ENCODE measurements around the gene WIPF1.
A peak's percentile ranks its signal among the peaks of the same experiment; 100 is the strongest.

The WIPF1 gene

DNA sequence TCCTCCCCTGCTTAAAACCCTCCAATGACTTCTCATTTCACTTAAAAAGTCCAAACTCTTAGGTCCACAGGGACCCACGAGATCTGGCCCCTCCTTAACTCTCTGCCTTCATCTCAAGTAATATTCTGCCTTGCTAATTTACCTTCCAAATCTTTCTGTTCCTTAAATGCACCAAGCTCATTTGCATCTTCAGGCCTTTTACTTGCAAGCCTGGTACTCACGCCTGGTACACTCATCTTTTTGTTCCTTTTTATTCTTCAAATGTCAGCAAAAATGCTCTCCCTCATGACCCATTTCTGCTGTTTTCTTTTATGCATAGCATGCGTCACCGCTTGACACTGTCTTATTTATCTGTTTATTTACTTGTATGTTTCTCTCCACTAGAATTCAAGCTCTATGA, 2.7 kb upstream of the WIPF1 start:
- Histone ChIP-seq H3K4me3 (ENCODE audit: insufficient read depth, low read depth, low read length, poor library complexity, severe bottlenecking) (no peak overlapping the region), H3K27ac (ENCODE audit: insufficient read depth, low read length, poor library complexity, severe bottlenecking) (peak overlapping the region; percentile 94), H3K36me3 (ENCODE audit: control insufficient read depth, insufficient read depth, low read length) (no peaks in the 10 kb centered on the region), H3K9me3 (ENCODE audit: control insufficient read depth, low read length) (no peaks in the 10 kb centered on the region), H3K27me3 (replicated peaks; ENCODE audit: control insufficient read depth, insufficient read depth, low read length, poor library complexity, severe bottlenecking) (no peaks in the 10 kb centered on the region), H3K4me1 (ENCODE audit: control insufficient read depth, insufficient read depth, low read length, poor library complexity, severe bottlenecking) (peaks cover 49% of the 10 kb centered on the region)
- DNase-seq = no peak

GRCh38 chr2:174599310-174599921, 1.8 kb upstream of the WIPF1 start:
- peak overlapping the region; percentile 94 for H3K27ac ChIP-seq (ENCODE audit: insufficient read depth, low read length, poor library complexity, severe bottlenecking)
- no peaks in the 10 kb centered on the region for H3K9me3 ChIP-seq (ENCODE audit: control insufficient read depth, low read length)
- DNase-seq = no peak
- H3K4me3 ChIP-seq (ENCODE audit: insufficient read depth, low read depth, low read length, poor library complexity, severe bottlenecking) = peak overlapping the region; percentile 6
- peaks cover 49% of the 10 kb centered on the region for H3K4me1 ChIP-seq (ENCODE audit: control insufficient read depth, insufficient read depth, low read length, poor library complexity, severe bottlenecking)
- H3K27me3 ChIP-seq (replicated peaks; ENCODE audit: control insufficient read depth, insufficient read depth, low read length, poor library complexity, severe bottlenecking) = no peaks in the 10 kb centered on the region
- no peaks in the 10 kb centered on the region for H3K36me3 ChIP-seq (ENCODE audit: control insufficient read depth, insufficient read depth, low read length)

GRCh38 chr2:174597009-174597344, 627 bp downstream of the WIPF1 start:
- Histone ChIP-seq H3K27ac (ENCODE audit: insufficient read depth, low read length, poor library complexity, severe bottlenecking) (peak overlapping the region; percentile 94), H3K9me3 (ENCODE audit: control insufficient read depth, low read length) (no peaks in the 10 kb centered on the region), H3K36me3 (ENCODE audit: control insufficient read depth, insufficient read depth, low read length) (peaks cover 2% of the 10 kb centered on the region), H3K4me3 (ENCODE audit: insufficient read depth, low read depth, low read length, poor library complexity, severe bottlenecking) (peak overlapping the region; percentile 78), H3K27me3 (replicated peaks; ENCODE audit: control insufficient read depth, insufficient read depth, low read length, poor library complexity, severe bottlenecking) (no peaks in the 10 kb centered on the region), H3K4me1 (ENCODE audit: control insufficient read depth, insufficient read depth, low read length, poor library complexity, severe bottlenecking) (peaks cover 43% of the 10 kb centered on the region)
- DNase-seq = no peak

DNA sequence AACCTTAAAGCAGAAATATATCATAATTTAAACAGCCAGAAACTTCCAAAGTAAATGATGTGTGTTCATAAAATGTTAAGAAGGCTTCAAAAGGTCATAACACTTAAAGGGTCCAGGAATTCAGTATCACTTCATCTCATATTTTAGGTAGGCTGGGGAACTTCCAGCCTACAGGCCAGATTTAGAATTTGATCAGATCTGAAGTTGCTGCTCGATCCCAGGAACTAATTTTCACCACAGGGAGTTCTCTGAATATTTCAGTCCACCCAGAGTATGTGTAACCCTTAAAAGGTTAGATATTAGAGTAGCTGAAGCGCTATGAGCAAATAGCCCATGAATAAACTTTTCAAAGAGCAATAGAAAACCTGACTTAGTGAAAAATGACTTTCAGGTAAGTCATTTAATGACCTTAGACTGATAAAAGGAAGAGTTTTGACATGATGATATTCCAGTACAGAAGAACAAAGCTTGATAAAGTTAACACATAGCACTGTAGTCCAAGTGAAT, 1.7 kb downstream of the WIPF1 start:
- Histone ChIP-seq H3K9me3 (ENCODE audit: control insufficient read depth, low read length) (no peaks in the 10 kb centered on the region), H3K36me3 (ENCODE audit: control insufficient read depth, insufficient read depth, low read length) (peaks cover 7% of the 10 kb centered on the region), H3K27me3 (replicated peaks; ENCODE audit: control insufficient read depth, insufficient read depth, low read length, poor library complexity, severe bottlenecking) (no peaks in the 10 kb centered on the region), H3K27ac (ENCODE audit: insufficient read depth, low read length, poor library complexity, severe bottlenecking) (peak overlapping the region; percentile 94), H3K4me3 (ENCODE audit: insufficient read depth, low read depth, low read length, poor library complexity, severe bottlenecking) (peak overlapping the region; percentile 78), H3K4me1 (ENCODE audit: control insufficient read depth, insufficient read depth, low read length, poor library complexity, severe bottlenecking) (peaks cover 43% of the 10 kb centered on the region)
- no peak for DNase-seq

- DNase-seq = no peak
- peak overlapping the region; percentile 78 for H3K4me3 ChIP-seq (ENCODE audit: insufficient read depth, low read depth, low read length, poor library complexity, severe bottlenecking)
- H3K4me1 ChIP-seq (ENCODE audit: control insufficient read depth, insufficient read depth, low read length, poor library complexity, severe bottlenecking) = peaks cover 46% of the 10 kb centered on the region
- peak overlapping the region; percentile 94 for H3K27ac ChIP-seq (ENCODE audit: insufficient read depth, low read length, poor library complexity, severe bottlenecking)
- peaks cover 7% of the 10 kb centered on the region for H3K36me3 ChIP-seq (ENCODE audit: control insufficient read depth, insufficient read depth, low read length)
- no peaks in the 10 kb centered on the region for H3K27me3 ChIP-seq (replicated peaks; ENCODE audit: control insufficient read depth, insufficient read depth, low read length, poor library complexity, severe bottlenecking)
- H3K9me3 ChIP-seq (ENCODE audit: control insufficient read depth, low read length) = no peaks in the 10 kb centered on the region
Measured at GRCh38 chr2:174595116-174595809, 2.3 kb downstream of the WIPF1 start.

DNA sequence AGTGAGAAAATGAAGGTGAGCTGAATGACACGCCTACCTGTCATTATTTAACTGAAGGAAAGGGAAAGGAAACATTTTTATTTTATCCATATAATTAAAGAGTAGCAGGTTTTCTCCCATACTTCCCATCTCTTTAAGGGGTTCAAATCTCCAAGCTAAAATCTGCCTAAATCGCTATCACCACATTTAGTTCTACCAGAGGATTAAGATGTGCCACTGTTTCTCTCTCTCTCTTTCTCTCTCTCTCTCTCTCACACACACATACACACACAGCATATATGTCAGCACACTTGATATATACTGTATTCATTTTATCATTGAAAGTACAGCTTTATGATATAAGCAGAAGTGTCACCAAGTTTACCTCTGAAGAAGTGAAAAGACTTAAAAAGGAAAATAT, 3.1 kb downstream of the WIPF1 start:
- Histone ChIP-seq H3K27ac (ENCODE audit: insufficient read depth, low read length, poor library complexity, severe bottlenecking) (peak overlapping the region; percentile 94), H3K4me3 (ENCODE audit: insufficient read depth, low read depth, low read length, poor library complexity, severe bottlenecking) (peak overlapping the region; percentile 51), H3K36me3 (ENCODE audit: control insufficient read depth, insufficient read depth, low read length) (peaks cover 7% of the 10 kb centered on the region), H3K27me3 (replicated peaks; ENCODE audit: control insufficient read depth, insufficient read depth, low read length, poor library complexity, severe bottlenecking) (no peaks in the 10 kb centered on the region), H3K9me3 (ENCODE audit: control insufficient read depth, low read length) (no peaks in the 10 kb centered on the region), H3K4me1 (ENCODE audit: control insufficient read depth, insufficient read depth, low read length, poor library complexity, severe bottlenecking) (peaks cover 41% of the 10 kb centered on the region)
- no peak for DNase-seq

GRCh38 chr2:174593574-174594203, 3.9 kb downstream of the WIPF1 start:
- H3K4me3 ChIP-seq (ENCODE audit: insufficient read depth, low read depth, low read length, poor library complexity, severe bottlenecking) = peak overlapping the region; percentile 51
- peak; percentile 37 to 61 (median 61) for DNase-seq
- peaks cover 40% of the 10 kb centered on the region for H3K4me1 ChIP-seq (ENCODE audit: control insufficient read depth, insufficient read depth, low read length, poor library complexity, severe bottlenecking)
- no peaks in the 10 kb centered on the region for H3K27me3 ChIP-seq (replicated peaks; ENCODE audit: control insufficient read depth, insufficient read depth, low read length, poor library complexity, severe bottlenecking)
- H3K36me3 ChIP-seq (ENCODE audit: control insufficient read depth, insufficient read depth, low read length) = peaks cover 10% of the 10 kb centered on the region
- H3K9me3 ChIP-seq (ENCODE audit: control insufficient read depth, low read length) = no peaks in the 10 kb centered on the region
- H3K27ac ChIP-seq (ENCODE audit: insufficient read depth, low read length, poor library complexity, severe bottlenecking) = peak overlapping the region; percentile 94

DNA sequence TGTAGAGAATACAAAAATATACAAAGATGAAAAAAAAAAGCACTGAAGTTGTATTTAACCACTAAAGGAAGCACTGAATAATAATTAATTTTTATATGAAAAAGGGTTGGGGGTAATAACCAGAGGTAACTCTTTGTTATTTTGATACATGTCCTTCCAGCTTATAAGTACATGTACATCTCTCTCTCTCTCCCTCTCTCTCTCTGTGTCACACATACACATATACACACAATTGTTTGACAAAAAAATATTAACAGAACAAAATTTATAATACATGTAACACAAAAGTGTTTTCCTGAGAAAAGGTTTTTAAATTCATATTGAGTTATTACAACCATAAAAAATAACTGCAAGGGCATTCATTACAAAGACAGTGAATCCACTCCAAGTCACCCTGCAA, 4.6 kb downstream of the WIPF1 start:
- DNase-seq = no peak
- Histone ChIP-seq H3K9me3 (ENCODE audit: control insufficient read depth, low read length) (no peaks in the 10 kb centered on the region), H3K36me3 (ENCODE audit: control insufficient read depth, insufficient read depth, low read length) (peaks cover 14% of the 10 kb centered on the region), H3K27ac (ENCODE audit: insufficient read depth, low read length, poor library complexity, severe bottlenecking) (peak overlapping the region; percentile 94), H3K4me1 (ENCODE audit: control insufficient read depth, insufficient read depth, low read length, poor library complexity, severe bottlenecking) (peaks cover 39% of the 10 kb centered on the region), H3K4me3 (ENCODE audit: insufficient read depth, low read depth, low read length, poor library complexity, severe bottlenecking) (peak overlapping the region; percentile 28), H3K27me3 (replicated peaks; ENCODE audit: control insufficient read depth, insufficient read depth, low read length, poor library complexity, severe bottlenecking) (no peaks in the 10 kb centered on the region)

GRCh38 chr2:174591740-174592139, 5.9 kb downstream of the WIPF1 start:
- H3K27ac ChIP-seq (ENCODE audit: insufficient read depth, low read length, poor library complexity, severe bottlenecking) = peak overlapping the region; percentile 94
- peak overlapping the region; percentile 0 for H3K4me3 ChIP-seq (ENCODE audit: insufficient read depth, low read depth, low read length, poor library complexity, severe bottlenecking)

More at GRCh38 chr2:174591740-174592139, 5.9 kb downstream of the WIPF1 start:
- DNase-seq = no peak
- H3K9me3 ChIP-seq (ENCODE audit: control insufficient read depth, low read length) = no peaks in the 10 kb centered on the region
- H3K27me3 ChIP-seq (replicated peaks; ENCODE audit: control insufficient read depth, insufficient read depth, low read length, poor library complexity, severe bottlenecking) = no peaks in the 10 kb centered on the region
- peaks cover 49% of the 10 kb centered on the region for H3K4me1 ChIP-seq (ENCODE audit: control insufficient read depth, insufficient read depth, low read length, poor library complexity, severe bottlenecking)
- peaks cover 14% of the 10 kb centered on the region for H3K36me3 ChIP-seq (ENCODE audit: control insufficient read depth, insufficient read depth, low read length)
